GM12878 (cell line): ENCODE measurements around the gene OGFOD3. TPM values are rescaled to one million over a fixed set of nuclear protein-coding genes. Genes with fewer than 3 reads are reported as not detected.

Experiments used
- BCLAF1 ChIP-seq: fragments of 450-650 bp; IDR thresholded peaks from 2 replicates; pipeline ENCODE4 v1.6.1; 2017; ENCODE audit warnings: antibody characterized with exemption, mild to moderate bottlenecking, moderate library complexity
- CREM ChIP-seq: IDR thresholded peaks from 2 replicates; pipeline ENCODE4 v1.6.1; 2014; ENCODE audit warnings: antibody characterized with exemption, low read depth
- E2F8 ChIP-seq: fragments of 450-650 bp; IDR thresholded peaks from 2 replicates; pipeline ENCODE4 v1.6.1; 2018; ENCODE audit warnings: mild to moderate bottlenecking, low read depth, moderate library complexity; ENCODE audit not compliant: partially characterized antibody
- ELK1 ChIP-seq: IDR thresholded peaks from 2 replicates; pipeline ENCODE4 v1.6.1; 2012; ENCODE audit warnings: low read depth, low read length, improper control_type of control experiment
- ESRRA ChIP-seq: IDR thresholded peaks from 2 replicates; pipeline ENCODE4 v1.6.1; 2012; ENCODE audit warnings: mild to moderate bottlenecking, low read length, improper control_type of control experiment
- IKZF2 ChIP-seq, 2 experiments: fragments of 450-650 bp; IDR thresholded peaks; 2 replicates each; pipeline ENCODE4 v1.6.1; 2017; ENCODE audit warnings: mild to moderate bottlenecking in 2 of 2, moderate library complexity in 2 of 2
- SIX5 ChIP-seq: IDR thresholded peaks from 2 replicates; pipeline ENCODE4 v1.6.1; 2011; ENCODE audit warnings: mild to moderate bottlenecking, low read depth, low read length, moderate library complexity; ENCODE audit not compliant: severe bottlenecking
- SMARCA5 ChIP-seq: fragments of 450-650 bp; IDR thresholded peaks from 2 replicates; pipeline ENCODE4 v1.6.1; 2017; ENCODE audit warnings: mild to moderate bottlenecking
- SUZ12 ChIP-seq: fragments of 200-600 bp; sonication (generic); IDR thresholded peaks from one replicate; pipeline ENCODE4 v1.6.1; 2018; ENCODE audit warnings: antibody characterized with exemption, mild to moderate bottlenecking; ENCODE audit not compliant: unreplicated experiment
- YBX1 ChIP-seq: fragments of 450-650 bp; IDR thresholded peaks from 2 replicates; pipeline ENCODE4 v1.6.1; 2016; ENCODE audit warnings: antibody characterized with exemption
- ZNF24 ChIP-seq: fragments of 450-650 bp; IDR thresholded peaks from 2 replicates; pipeline ENCODE4 v1.6.1; 2017; ENCODE audit warnings: antibody characterized with exemption, mild to moderate bottlenecking
- polyA plus RNA-seq, 11 experiments: library from polyadenylated mRNA; depleted of rRNA in 4 of 11; unstranded in 6 of 11; stranded (reverse) in 5 of 11; fragments of >200 nt; fragmentation: Nextera tagmentation in 4 of 11; fragmentation: Illumina TruSeq in 1 of 11; extraction: Ambion mirVana in 4 of 11; extraction: Trizol in 1 of 11; gene quantifications; 1 replicate in 1 of 11; 2 replicates in 10 of 11; pipeline versions ENCODE4 v1.2.1 to v1.2.3, GENCODE V29; 2011 to 2016; ENCODE audit warnings: inconsistent platforms in 2 of 11, missing spikeins in 2 of 11, low read depth in 1 of 11
- total RNA-seq, 4 experiments: library from RNA; depleted of rRNA in 3 of 4; stranded (reverse); fragments of >200 nt in 3 of 4; fragmentation: Illumina TruSeq in 1 of 4; extraction: Trizol in 1 of 4; gene quantifications; 2 replicates each; pipeline versions ENCODE4 v1.2.1 to v1.2.3, GENCODE V29; 2013 to 2021
- TF ChIP-seq, protein P1 (sequence below): fragments of 450-650 bp; IDR thresholded peaks from 2 replicates; pipeline ENCODE4 v1.6.1; 2017; ENCODE audit warnings: mild to moderate bottlenecking, moderate library complexity
- TF ChIP-seq, protein P2 (sequence below): fragments of 150-350 bp; IDR thresholded peaks from 2 replicates; pipeline ENCODE4 v1.6.1; 2014; ENCODE audit warnings: mild to moderate bottlenecking, low read depth, low read length
- TF ChIP-seq, protein P3 (sequence below): IDR thresholded peaks from 2 replicates; pipeline ENCODE4 v1.6.1; 2011; ENCODE audit warnings: borderline replicate concordance, low read depth, mild to moderate bottlenecking, moderate library complexity, low read length; ENCODE audit not compliant: insufficient read depth, poor library complexity, severe bottlenecking

OGFOD3 gene
- total and polyA plus RNA-seq, 10 of the 15 experiments (the other 5 are each of a cell fraction or from before 2014, with no cell fraction given) = 0.48 to 28.4 (median 18.3) TPM

- TF ChIP-seq E2F8 (peak; percentile 65), BCLAF1 (0 out of 2 replicates have a peak, but pooled peaks have one; percentile 47), CREM (peak; percentile 32; the same call in 1 of the 2 replicates), IKZF2 (IDR thresholded peaks at IDR 0.05) (no peak), ZNF24 (0 out of 2 replicates have a peak, but pooled peaks have one; percentile 32), ESRRA (no peak), ELK1 (0 out of 2 replicates have a peak, but pooled peaks have one; percentile 25), SIX5 (no peak), SUZ12 (no peak), SMARCA5 (peak; percentile 85; the same call in 1 of the 2 replicates), YBX1 (no peak)
- TF ChIP-seq, protein P1, sequence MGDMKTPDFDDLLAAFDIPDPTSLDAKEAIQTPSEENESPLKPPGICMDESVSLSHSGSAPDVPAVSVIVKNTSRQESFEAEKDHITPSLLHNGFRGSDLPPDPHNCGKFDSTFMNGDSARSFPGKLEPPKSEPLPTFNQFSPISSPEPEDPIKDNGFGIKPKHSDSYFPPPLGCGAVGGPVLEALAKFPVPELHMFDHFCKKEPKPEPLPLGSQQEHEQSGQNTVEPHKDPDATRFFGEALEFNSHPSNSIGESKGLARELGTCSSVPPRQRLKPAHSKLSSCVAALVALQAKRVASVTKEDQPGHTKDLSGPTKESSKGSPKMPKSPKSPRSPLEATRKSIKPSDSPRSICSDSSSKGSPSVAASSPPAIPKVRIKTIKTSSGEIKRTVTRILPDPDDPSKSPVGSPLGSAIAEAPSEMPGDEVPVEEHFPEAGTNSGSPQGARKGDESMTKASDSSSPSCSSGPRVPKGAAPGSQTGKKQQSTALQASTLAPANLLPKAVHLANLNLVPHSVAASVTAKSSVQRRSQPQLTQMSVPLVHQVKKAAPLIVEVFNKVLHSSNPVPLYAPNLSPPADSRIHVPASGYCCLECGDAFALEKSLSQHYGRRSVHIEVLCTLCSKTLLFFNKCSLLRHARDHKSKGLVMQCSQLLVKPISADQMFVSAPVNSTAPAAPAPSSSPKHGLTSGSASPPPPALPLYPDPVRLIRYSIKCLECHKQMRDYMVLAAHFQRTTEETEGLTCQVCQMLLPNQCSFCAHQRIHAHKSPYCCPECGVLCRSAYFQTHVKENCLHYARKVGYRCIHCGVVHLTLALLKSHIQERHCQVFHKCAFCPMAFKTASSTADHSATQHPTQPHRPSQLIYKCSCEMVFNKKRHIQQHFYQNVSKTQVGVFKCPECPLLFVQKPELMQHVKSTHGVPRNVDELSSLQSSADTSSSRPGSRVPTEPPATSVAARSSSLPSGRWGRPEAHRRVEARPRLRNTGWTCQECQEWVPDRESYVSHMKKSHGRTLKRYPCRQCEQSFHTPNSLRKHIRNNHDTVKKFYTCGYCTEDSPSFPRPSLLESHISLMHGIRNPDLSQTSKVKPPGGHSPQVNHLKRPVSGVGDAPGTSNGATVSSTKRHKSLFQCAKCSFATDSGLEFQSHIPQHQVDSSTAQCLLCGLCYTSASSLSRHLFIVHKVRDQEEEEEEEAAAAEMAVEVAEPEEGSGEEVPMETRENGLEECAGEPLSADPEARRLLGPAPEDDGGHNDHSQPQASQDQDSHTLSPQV = no peak; the same call in 1 of the 2 replicates
- TF ChIP-seq, protein P2, sequence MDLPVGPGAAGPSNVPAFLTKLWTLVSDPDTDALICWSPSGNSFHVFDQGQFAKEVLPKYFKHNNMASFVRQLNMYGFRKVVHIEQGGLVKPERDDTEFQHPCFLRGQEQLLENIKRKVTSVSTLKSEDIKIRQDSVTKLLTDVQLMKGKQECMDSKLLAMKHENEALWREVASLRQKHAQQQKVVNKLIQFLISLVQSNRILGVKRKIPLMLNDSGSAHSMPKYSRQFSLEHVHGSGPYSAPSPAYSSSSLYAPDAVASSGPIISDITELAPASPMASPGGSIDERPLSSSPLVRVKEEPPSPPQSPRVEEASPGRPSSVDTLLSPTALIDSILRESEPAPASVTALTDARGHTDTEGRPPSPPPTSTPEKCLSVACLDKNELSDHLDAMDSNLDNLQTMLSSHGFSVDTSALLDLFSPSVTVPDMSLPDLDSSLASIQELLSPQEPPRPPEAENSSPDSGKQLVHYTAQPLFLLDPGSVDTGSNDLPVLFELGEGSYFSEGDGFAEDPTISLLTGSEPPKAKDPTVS = no peak
- TF ChIP-seq, protein P3, sequence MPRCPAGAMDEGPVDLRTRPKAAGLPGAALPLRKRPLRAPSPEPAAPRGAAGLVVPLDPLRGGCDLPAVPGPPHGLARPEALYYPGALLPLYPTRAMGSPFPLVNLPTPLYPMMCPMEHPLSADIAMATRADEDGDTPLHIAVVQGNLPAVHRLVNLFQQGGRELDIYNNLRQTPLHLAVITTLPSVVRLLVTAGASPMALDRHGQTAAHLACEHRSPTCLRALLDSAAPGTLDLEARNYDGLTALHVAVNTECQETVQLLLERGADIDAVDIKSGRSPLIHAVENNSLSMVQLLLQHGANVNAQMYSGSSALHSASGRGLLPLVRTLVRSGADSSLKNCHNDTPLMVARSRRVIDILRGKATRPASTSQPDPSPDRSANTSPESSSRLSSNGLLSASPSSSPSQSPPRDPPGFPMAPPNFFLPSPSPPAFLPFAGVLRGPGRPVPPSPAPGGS = no peak
Measured at GRCh38 chr17:82450357-82451106, 32.1 kb upstream of the OGFOD3 start, which contains the start of gene CYBC1 (continued).
